ENCODE measurements around the gene GCH1.
"Not testable (repeated sequence)": the region's sequence is repeated elsewhere in the genome, so short reads cannot be mapped to it uniquely, and the experiment has no call there.

Gene GCH1

GRCh38 chr14:54818201-54819133 lies 84.2 kb downstream of the GCH1 start:
- peak; percentile 73 for DNase-seq (ENCODE audit: low spot score)

- no peak for DNase-seq (ENCODE audit: low spot score)
Measured at GRCh38 chr14:54817506-54817905, 85.1 kb downstream of the GCH1 start.

- DNase-seq (ENCODE audit: low spot score): no peak
Measured at GRCh38 chr14:54816450-54816849, 86.2 kb downstream of the GCH1 start.

DNA sequence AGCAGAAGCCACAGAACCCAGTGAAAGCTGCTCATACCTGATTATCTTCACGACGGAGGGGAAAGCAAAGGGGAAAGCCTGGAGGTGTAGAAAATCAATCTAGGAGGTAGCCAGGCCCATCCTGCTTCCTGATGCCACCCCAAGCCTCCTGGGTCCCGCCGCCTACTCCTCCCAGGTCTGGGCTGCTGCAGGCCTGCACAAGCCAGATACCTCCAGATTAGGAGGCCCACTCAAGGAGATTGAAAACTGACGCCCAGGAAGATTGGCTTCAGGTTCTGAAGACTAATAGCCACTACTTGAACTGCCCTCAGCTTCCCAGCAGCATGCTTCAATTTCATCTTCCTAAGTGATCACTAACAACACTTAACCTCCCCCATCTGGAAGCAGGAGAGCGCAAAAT lies 87.1 kb downstream of the GCH1 start:
- DNase-seq (ENCODE audit: low spot score): no peak

DNA sequence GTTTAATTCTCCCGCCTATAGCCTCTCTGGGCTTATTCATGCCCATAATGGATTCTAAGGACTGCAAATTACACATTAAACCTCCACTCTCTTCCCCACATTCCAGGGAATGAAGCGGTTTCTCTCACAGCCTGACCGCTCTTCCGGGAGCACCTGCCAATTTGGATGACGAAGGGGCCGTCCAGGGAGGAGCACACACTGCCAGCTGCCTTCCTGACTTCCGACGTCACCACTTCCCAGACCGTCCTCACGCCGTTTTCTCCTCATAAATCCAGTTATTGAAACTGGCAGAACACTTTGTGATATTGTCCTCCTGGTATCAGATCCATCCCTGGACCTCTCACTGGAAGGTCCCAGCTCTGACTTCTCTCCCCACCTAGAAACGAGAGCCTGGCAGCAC lies 87.6 kb downstream of the GCH1 start:
- DNase-seq (ENCODE audit: low spot score): peak; percentile 31

DNA sequence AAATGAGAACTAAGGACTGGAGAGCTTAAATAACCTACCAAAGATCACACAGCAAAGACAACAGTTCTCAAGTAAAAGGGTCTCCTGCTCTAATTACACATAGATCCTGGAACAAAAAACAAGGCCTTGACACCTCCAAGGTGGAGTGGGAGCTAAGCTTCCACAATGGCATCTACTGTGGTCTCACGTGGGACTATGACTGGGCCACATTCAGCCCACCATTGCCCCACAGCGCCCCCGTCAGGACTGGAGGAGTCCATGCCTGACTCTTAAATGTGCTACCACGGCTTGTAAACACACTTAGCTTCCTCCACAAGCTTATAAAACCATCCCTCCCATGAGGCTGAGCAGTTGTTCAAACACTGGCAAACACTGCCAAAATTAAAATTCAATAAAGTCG lies 88.5 kb downstream of the GCH1 start:
- peak; percentile 14 for DNase-seq (ENCODE audit: low spot score)

DNA sequence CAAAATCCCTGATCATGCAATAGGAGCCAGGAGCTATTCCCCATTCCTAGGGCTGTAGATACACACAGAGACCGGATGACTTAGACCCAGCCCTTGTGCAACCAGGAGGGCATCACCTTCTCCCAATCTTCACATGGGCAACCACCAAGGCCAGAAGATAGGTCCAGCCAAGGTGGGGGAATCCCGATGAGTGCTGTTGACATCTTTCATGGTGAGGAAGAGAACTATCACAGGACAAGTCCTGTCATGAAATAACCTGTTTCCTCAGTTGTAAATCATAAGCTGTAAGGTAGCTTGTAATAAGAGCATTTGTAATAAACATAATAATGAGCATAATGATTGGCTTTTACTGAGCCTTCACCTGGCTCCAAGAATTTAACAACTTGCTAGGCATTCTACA lies 89.5 kb downstream of the GCH1 start:
- DNase-seq (ENCODE audit: low spot score): no peak

- no peak for DNase-seq (ENCODE audit: low spot score)
Measured at GRCh38 chr14:54812617-54813016, 90.0 kb downstream of the GCH1 start.

GRCh38 chr14:54809767-54810166 lies 92.9 kb downstream of the GCH1 start:
- no peak for DNase-seq (ENCODE audit: low spot score)

- DNase-seq (ENCODE audit: low spot score): no peak
Measured at GRCh38 chr14:54808326-54809161, 94.1 kb downstream of the GCH1 start.

GRCh38 chr14:54807881-54808280 lies 94.7 kb downstream of the GCH1 start:
- DNase-seq (ENCODE audit: low spot score): no peak

GRCh38 chr14:54807428-54807827 lies 95.2 kb downstream of the GCH1 start:
- DNase-seq (ENCODE audit: low spot score): no peak

- DNase-seq (ENCODE audit: low spot score): no peak
Measured at GRCh38 chr14:54806616-54807015, 96.0 kb downstream of the GCH1 start.

DNA sequence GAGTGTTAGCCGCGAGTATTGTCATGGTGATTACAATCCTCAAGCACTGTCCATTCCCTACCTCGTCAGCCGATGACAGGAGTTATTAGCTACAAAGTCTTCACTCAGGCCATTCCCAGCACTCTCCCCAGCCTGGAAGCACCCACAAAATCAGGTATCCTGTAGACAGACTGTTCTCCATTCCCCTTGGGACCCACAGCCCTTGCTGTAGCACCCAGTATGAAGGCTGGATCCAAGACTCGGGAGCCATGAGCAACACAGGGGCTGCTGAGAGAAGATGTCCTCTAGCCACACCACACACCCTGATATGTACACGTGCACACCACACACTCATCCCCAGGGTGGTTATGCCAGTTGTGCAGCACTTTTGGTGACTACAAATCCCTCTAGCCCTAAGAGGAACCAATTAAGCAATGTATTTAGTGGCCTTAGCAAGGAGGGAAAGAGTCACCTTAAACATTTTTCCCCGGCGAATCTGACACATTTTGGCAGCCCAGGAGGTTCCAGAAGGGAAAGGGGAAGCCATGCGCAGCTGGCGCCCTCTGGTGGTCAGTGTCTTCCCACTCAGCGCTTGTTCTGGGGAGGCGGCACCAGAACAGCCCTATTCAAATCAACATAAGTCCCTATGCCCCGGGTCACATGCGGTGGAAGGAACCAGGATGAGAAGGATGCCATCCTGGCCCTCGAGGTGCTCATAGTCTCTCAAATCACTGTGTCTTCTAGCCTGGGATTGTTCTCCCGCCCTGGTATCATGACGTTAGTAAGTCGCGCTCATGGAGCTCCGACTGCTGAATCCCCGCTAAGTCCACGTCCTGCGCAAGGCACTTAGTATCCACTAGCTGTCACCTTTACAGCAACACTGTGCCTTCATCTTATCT lies 96.9 kb downstream of the GCH1 start:
- peak; percentile 68 for DNase-seq (ENCODE audit: low spot score)

DNA sequence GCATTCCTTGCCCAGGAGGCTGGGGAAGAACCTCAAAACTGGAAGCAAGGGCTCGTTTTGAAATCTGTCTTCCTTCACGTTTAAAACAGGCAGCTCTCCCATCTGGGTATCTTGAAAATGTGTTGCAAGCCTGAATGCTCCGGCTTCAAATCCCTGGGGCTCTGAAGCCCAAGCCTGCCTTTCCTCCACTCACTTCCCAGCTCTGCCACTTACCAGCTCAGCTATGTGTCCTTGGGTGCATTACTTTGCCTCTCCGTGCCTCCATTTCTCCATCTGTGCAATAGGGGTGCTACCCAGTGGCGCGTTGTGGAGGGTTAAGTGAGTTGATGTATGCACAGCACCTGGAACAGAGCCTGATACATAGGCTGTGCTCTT lies 97.6 kb downstream of the GCH1 start:
- DNase-seq (ENCODE audit: low spot score): no peak

DNA sequence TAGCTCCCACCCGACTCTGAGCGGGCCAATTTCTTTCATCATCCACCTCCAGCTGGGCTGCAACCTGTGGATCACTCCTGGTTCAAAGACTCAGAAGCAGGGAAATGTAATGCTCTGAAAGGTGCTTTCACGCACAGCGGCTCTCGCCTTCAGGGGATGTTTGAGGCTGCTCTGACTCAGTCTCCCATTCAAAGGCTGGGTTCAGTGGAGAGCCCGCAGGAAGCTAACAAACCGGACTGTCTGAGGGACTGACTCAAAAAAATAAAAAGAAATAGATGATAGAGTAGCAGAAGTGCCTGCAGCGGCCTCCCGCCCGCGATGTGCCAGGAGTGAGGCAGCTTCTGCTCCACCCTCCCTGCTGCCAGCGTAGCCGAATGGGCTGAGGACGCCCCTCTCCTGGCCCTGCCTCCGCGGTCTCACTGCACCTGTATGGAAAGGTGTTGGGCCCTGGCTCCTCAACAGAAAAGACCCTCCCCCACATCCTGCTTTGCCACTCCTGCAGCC lies 98.0 kb downstream of the GCH1 start:
- no peak for DNase-seq (ENCODE audit: low spot score)

DNA sequence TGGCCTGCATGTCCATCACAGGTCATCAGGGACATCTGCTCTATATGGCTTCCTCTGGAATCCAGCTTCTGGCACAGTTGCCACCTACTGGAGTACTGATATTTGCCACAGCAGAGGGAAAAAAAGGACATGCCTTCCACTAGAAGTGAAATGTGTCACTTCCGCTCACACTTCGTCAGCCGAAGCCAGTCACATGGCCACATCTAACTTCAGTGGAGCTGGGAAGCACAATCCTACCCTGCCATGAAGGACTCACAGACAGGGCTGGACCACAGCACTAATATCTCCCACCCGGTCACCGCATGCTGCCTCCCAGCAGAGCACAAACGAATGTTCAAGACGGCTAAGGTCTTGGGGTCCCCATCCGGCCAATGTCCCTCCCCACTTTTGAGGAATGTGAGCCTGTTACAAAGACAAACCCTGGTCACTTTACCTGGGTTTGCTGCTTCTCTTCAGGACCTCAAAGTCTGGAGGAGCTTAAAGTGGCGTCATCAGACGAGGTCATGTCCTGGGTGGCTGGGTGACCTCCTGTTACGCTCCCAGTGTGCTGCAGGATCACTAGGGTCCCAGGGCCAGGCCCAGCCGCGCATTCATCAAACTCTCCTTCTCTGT lies 98.6 kb downstream of the GCH1 start:
- DNase-seq (ENCODE audit: low spot score): peak; percentile 23

DNA sequence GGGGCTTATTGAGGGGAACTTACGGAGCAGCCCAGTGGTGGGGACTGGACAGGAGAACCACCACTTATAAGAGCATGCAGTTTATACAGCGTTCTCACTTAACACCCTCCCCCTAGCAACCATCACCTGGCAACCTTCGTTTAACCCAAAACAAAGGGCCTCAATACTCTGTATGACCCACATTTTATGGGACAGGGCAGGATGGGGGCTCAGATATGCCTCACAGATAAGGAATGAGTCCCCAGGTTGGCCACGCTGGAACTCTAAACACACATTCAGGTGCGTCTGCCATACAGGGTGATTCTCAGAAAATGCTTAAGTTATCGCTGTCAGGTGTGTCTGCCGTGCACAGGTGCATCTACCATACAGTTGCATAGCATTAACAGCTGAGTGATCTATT lies 99.2 kb downstream of the GCH1 start:
- DNase-seq (ENCODE audit: low spot score): no peak

DNA sequence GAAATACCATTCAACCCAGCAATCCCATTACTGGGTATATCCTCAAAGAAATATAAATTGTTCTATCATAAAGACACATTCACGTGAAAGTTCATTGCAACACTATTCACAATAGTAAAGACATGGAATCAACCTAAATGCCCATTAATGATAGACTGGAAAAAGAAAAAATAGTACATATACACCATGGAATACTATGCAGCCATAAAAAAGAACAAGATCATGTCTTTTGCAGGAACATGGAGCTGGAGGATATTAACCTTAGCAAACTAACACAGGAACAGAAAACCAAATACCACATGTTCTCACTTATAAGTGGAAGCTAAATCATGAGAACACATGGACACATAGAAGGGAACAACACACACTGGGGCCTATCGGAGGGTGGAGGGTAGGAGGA lies 101.1 kb downstream of the GCH1 start:
- not testable (repeated sequence) for DNase-seq (ENCODE audit: low spot score)

GRCh38 chr14:54798465-54799124 lies 104.0 kb downstream of the GCH1 start:
- no peak for DNase-seq (ENCODE audit: low spot score)

- no peak for DNase-seq (ENCODE audit: low spot score)
Measured at GRCh38 chr14:54797986-54798385, 104.6 kb downstream of the GCH1 start.

Measured in SW480 (cell line).